Thyroid gland (tissue), 4 donors: Measurements from ENCODE around the gene ANAPC5. TPM values are rescaled to one million over a fixed set of nuclear protein-coding genes. Genes with fewer than 3 reads are reported as not detected.

Experiments
- DNase-seq, 2 donors: peaks; one replicate each; pipeline ENCODE4 v3.0.0-alpha.2; 2019
- H3K27ac ChIP-seq, 3 donors: fragments of 200-600 bp; sonication (generic); 1 replicate in 2 of 3; 2 replicates in 1 of 3; pipeline ENCODE4 v1.5.1; 2016 to 2019; ENCODE audit warnings: mild to moderate bottlenecking in 1 of 3, moderate library complexity in 1 of 3
- H3K27me3 ChIP-seq: fragments of 200-600 bp; sonication (generic); one replicate; pipeline ENCODE4 v1.5.1; 2019
- H3K36me3 ChIP-seq, 2 donors: fragments of 200-600 bp; sonication (generic); one replicate each; pipeline ENCODE4 v1.5.1; 2016 to 2019
- H3K4me1 ChIP-seq, 2 donors: fragments of 200-600 bp; sonication (generic); one replicate each; pipeline ENCODE4 v1.5.1; 2017 to 2019
- H3K4me3 ChIP-seq, 3 donors: fragments of 200-600 bp; sonication (generic); replicated peaks in 1 of 3; 1 replicate in 2 of 3; 2 replicates in 1 of 3; pipeline ENCODE4 v1.5.1; 2016; ENCODE audit warnings: mild to moderate bottlenecking in 1 of 3
- H3K9me3 ChIP-seq: fragments of 200-600 bp; sonication (generic); one replicate; pipeline ENCODE4 v1.5.1; 2017
- POLR2A ChIP-seq, 2 donors: fragments of 450-650 bp; IDR thresholded peaks; one replicate each; pipeline ENCODE4 v1.6.1; 2017; ENCODE audit warnings: antibody characterized with exemption in 2 of 2, mild to moderate bottlenecking in 2 of 2, moderate library complexity in 1 of 2
- WGBS, 2 donors: methylation state at CpG; one replicate each; pipeline ENCODE4 v1.1.5; 2017; 5-methylcytosine and 5-hydroxymethylcytosine counted together
- intact Hi-C: fragments of 100-400 bp; cut with DNase I; formaldehyde crosslinking; loops from one replicate; pipeline ENCODE4 v1.15.1; 2023
- total RNA-seq, 4 donors: library from RNA; depleted of rRNA; stranded (reverse); fragments of >200 nt; gene quantifications; one replicate each; pipeline ENCODE4 v1.2.3, GENCODE V29; 2016
- TF ChIP-seq, protein P1 (sequence below), 6 experiments: fragments of 200-600 bp in 3 of 6; fragments of 450-650 bp in 3 of 6; sonication (generic) in 3 of 6; IDR thresholded peaks; one replicate each; pipeline ENCODE4 v1.5.1; 2016 to 2019; ENCODE audit warnings: antibody characterized with exemption in 6 of 6, mild to moderate bottlenecking in 2 of 6, inconsistent platforms in 1 of 6, moderate library complexity in 1 of 6

ANAPC5 gene
- total RNA-seq, 4 donors from 2014 or later = 114 to 161 (median 135) TPM

DNA sequence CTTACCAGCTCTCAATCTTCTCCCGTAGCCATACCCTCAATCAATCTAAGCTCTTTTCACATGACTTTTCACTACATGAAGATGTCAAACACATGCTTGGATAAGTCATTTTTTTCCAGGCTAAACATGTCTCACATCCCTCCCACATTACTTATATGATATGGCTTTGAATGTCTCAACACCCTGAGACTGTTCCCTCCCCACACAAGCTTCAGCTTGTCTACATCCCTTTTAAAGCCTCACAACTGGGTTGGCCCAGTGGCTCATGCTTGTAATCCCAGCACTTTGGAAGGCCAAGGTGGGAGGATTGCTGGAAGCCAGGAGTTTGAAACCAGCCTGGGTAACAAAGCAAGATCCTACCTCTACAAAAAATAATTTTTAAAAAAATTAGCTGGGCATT, 18.5 kb downstream of the ANAPC5 start:
- Histone ChIP-seq H3K9me3 (no peaks in the 10 kb centered on the region), H3K27me3 (no peaks in the 10 kb centered on the region), H3K4me1 (no peaks in the 10 kb centered on the region), H3K36me3 (peaks cover 39 to 45% of the 10 kb centered on the region in 2 donors), H3K27ac (no peak overlapping the region), H3K4me3 (no peak overlapping the region)
- intact Hi-C loops = loop anchor here (5.0 kb wide), 1 partner anchor 109 kb away; no protein-coding TSS in a partner anchor
- TF ChIP-seq POLR2A (IDR thresholded peaks at IDR 0.05) = no peak
- TF ChIP-seq, protein P1, sequence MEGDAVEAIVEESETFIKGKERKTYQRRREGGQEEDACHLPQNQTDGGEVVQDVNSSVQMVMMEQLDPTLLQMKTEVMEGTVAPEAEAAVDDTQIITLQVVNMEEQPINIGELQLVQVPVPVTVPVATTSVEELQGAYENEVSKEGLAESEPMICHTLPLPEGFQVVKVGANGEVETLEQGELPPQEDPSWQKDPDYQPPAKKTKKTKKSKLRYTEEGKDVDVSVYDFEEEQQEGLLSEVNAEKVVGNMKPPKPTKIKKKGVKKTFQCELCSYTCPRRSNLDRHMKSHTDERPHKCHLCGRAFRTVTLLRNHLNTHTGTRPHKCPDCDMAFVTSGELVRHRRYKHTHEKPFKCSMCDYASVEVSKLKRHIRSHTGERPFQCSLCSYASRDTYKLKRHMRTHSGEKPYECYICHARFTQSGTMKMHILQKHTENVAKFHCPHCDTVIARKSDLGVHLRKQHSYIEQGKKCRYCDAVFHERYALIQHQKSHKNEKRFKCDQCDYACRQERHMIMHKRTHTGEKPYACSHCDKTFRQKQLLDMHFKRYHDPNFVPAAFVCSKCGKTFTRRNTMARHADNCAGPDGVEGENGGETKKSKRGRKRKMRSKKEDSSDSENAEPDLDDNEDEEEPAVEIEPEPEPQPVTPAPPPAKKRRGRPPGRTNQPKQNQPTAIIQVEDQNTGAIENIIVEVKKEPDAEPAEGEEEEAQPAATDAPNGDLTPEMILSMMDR (IDR thresholded peaks at IDR 0.05) = no peak
- WGBS, 2 donors = 90 to 97% methylated on average over 1 of the region's 1 CpG
- DNase-seq = no peak

DNA sequence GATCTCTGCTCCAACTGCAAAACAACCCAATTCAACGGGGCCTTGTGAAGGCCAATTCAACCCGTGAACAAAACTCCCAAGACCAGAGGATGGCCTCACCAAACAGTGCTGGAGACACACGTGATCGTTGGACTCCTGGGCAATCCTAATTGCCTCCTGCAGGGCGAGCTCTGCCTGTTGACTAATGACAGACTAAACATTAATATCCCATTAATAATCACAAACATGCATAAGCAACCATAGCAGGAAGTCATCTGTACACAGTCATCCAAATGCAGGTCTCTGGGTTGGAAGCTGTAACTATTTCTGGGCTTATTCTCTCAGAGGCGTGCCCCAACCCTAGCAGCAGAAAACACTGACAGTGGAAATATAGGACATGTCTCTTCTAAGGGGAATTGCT, 21.0 kb downstream of the ANAPC5 start:
- Histone ChIP-seq H3K36me3 (peaks cover 59 to 68% of the 10 kb centered on the region in 2 donors), H3K9me3 (no peaks in the 10 kb centered on the region), H3K27me3 (no peaks in the 10 kb centered on the region), H3K27ac (no peak overlapping the region), H3K4me1 (no peaks in the 10 kb centered on the region), H3K4me3 (no peak overlapping the region)
- no peak for DNase-seq
- intact Hi-C loops = loop anchor here (5.0 kb wide), 1 partner anchor 111 kb away; no protein-coding TSS in a partner anchor
- TF ChIP-seq POLR2A (IDR thresholded peaks at IDR 0.05) = no peak
- TF ChIP-seq, protein P1 (IDR thresholded peaks at IDR 0.05) = no peak
- 88 to 90% methylated on average over 6 of the region's 6 CpGs for WGBS, 2 donors

DNA sequence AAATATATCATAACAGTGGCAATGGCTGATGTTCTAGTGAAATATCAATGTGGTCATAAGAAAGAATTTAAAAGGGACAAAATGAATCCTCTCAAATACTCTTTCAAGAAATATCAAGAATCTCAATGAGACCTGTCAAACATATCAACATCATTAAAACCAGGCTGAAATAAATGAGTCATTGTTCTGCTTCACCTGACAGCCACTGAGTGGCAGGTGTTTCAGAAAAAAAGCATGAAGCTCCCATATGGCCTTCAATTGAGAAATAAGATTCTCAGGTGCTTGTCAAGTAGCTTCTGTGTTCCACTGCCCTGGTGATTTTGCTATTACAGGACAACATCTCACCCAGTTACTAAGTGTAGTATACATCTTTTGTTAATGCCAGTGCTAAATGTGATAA, 21.5 kb downstream of the ANAPC5 start:
- intact Hi-C loops = loop anchor here (5.0 kb wide), 1 partner anchor 112 kb away; no protein-coding TSS in a partner anchor
- Histone ChIP-seq H3K9me3 (no peaks in the 10 kb centered on the region), H3K4me3 (no peak overlapping the region), H3K36me3 (peaks cover 61 to 72% of the 10 kb centered on the region in 2 donors), H3K27me3 (no peaks in the 10 kb centered on the region), H3K27ac (no peak overlapping the region), H3K4me1 (no peaks in the 10 kb centered on the region)
- no peak for TF ChIP-seq POLR2A (IDR thresholded peaks at IDR 0.05)
- TF ChIP-seq, protein P1 (IDR thresholded peaks at IDR 0.05) = no peak
- no peak for DNase-seq

DNA sequence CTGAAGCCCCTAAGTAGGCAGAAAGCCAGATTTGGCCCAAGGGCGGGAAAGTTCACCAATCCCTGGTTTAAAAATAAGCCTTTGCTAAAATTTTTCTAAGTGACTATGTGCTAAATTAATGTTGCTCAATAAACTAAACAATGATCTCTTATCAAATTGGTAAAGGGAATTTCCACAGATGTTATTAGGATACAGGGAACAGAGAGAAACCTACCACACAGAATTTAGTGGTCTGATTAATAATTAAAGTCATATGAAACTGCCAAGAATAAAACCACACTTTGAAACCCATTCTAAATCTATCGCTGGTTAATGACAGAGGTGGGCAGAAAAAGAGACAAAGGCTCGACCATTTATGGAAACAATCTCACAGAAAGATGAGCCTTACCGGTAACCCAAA, 22.0 kb downstream of the ANAPC5 start:
- TF ChIP-seq, protein P1 (IDR thresholded peaks at IDR 0.05) = no peak
- Histone ChIP-seq H3K27me3 (no peaks in the 10 kb centered on the region), H3K36me3 (peaks cover 56 to 67% of the 10 kb centered on the region in 2 donors), H3K9me3 (no peaks in the 10 kb centered on the region), H3K4me1 (no peaks in the 10 kb centered on the region), H3K27ac (no peak overlapping the region), H3K4me3 (no peak overlapping the region)
- no peak for DNase-seq
- intact Hi-C loops = loop anchor here (5.0 kb wide), 1 partner anchor 112 kb away; no protein-coding TSS in a partner anchor
- 95 to 97% methylated on average over 4 of the region's 4 CpGs for WGBS, 2 donors

DNA sequence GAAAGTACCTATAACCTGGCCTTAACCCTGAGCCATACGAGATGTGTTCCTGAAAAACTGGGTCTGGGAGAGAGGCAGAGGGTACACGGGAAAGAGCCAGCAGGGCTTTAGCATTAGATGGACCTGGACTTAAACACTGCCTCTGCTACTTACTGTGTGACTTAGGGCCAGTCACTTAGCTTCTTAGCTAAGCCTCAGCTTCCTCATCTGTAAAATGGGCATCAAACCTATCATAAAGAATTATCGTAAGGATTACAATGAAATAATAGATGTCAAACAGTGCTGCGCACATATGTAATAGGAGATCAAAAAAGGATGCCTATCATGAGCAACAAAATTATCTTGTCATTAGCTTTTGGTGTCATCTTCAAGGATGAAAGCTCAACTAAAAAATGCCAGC, 23.6 kb downstream of the ANAPC5 start:
- Histone ChIP-seq H3K36me3 (peaks cover 50 to 64% of the 10 kb centered on the region in 2 donors), H3K27me3 (no peaks in the 10 kb centered on the region), H3K4me3 (no peak overlapping the region), H3K27ac (no peak overlapping the region), H3K9me3 (no peaks in the 10 kb centered on the region), H3K4me1 (no peaks in the 10 kb centered on the region)
- no peak for DNase-seq
- TF ChIP-seq, protein P1 (IDR thresholded peaks at IDR 0.05) = no peak
- no peak for TF ChIP-seq POLR2A (IDR thresholded peaks at IDR 0.05)
- 93 to 96% methylated on average over 4 of the region's 4 CpGs for WGBS, 2 donors
- intact Hi-C loops = no loop called here
